Inflammatory macrophage (primary cell): ENCODE data around the gene MROH8.

Experiments
- DNase-seq, 2 donors: peaks; one replicate each; pipeline ENCODE4 v3.0.0-alpha.2; 2020 to 2022
- total RNA-seq, 18 experiments: gene quantifications; one replicate each; lab custom pipeline; 2026; ENCODE audit warnings: mixed read lengths in 6 of 18, inconsistent platforms in 2 of 18; lab: John Stamatoyannopoulos, UW

Gene MROH8
- total RNA-seq, result 0.31 to 1.6 (median 0.94) reads per million in 18 experiments

GRCh38 chr20:37178839-37179682 is at the start of gene MROH8, which contains the start of gene RPN2:
Gene MROH8, minus strand, starts transcription at chr20:37179548.
Gene RPN2, plus strand, starts transcription at chr20:37179330. Its CDS starts 27 bp downstream, at chr20:37179357.
- peak; percentile 96 to 97 for DNase-seq

- DNase-seq, result no peak
Observed at GRCh38 chr20:37228656-37229055, 49.3 kb upstream of the MROH8 start.

- no peak for DNase-seq
Observed at GRCh38 chr20:37228082-37228481, 48.7 kb upstream of the MROH8 start.

GRCh38 chr20:37226889-37227288 is 47.5 kb upstream of the MROH8 start:
- no peak for DNase-seq

- DNase-seq, result no peak
Observed at GRCh38 chr20:37225146-37225545, 45.8 kb upstream of the MROH8 start.

GRCh38 chr20:37223053-37223452 is 43.7 kb upstream of the MROH8 start:
- peak; percentile 92 to 95 for DNase-seq

GRCh38 chr20:37222086-37222485 is 42.7 kb upstream of the MROH8 start:
- no peak for DNase-seq

GRCh38 chr20:37220731-37221130 is 41.4 kb upstream of the MROH8 start:
- peak; percentile 14 to 27 for DNase-seq

- no peak for DNase-seq
Observed at GRCh38 chr20:37219751-37220668, 40.7 kb upstream of the MROH8 start.

GRCh38 chr20:37218976-37219375 is 39.6 kb upstream of the MROH8 start:
- no peak for DNase-seq

GRCh38 chr20:37218441-37218840 is 39.1 kb upstream of the MROH8 start:
- DNase-seq, result no peak

- DNase-seq, result no peak
Observed at GRCh38 chr20:37209661-37210314, 30.4 kb upstream of the MROH8 start.

- no peak for DNase-seq
Observed at GRCh38 chr20:37209193-37209592, 29.8 kb upstream of the MROH8 start.

GRCh38 chr20:37207171-37207570 is 27.8 kb upstream of the MROH8 start:
- DNase-seq, result no peak

GRCh38 chr20:37205794-37206193 is 26.4 kb upstream of the MROH8 start:
- no peak for DNase-seq

- DNase-seq, result no peak
Observed at GRCh38 chr20:37205130-37205529, 25.8 kb upstream of the MROH8 start.

- no peak for DNase-seq
Observed at GRCh38 chr20:37204056-37204455, 24.7 kb upstream of the MROH8 start.

- DNase-seq, result peak; percentile 53 to 56
Observed at GRCh38 chr20:37202267-37202943, 23.1 kb upstream of the MROH8 start.

- no peak for DNase-seq
Observed at GRCh38 chr20:37201827-37202162, 22.4 kb upstream of the MROH8 start.

- no peak for DNase-seq
Observed at GRCh38 chr20:37200926-37201826, 21.8 kb upstream of the MROH8 start.

- no peak for DNase-seq
Observed at GRCh38 chr20:37200376-37200775, 21.0 kb upstream of the MROH8 start.
